ENCODE results near the gene LHCGR.

LHCGR gene

DNA sequence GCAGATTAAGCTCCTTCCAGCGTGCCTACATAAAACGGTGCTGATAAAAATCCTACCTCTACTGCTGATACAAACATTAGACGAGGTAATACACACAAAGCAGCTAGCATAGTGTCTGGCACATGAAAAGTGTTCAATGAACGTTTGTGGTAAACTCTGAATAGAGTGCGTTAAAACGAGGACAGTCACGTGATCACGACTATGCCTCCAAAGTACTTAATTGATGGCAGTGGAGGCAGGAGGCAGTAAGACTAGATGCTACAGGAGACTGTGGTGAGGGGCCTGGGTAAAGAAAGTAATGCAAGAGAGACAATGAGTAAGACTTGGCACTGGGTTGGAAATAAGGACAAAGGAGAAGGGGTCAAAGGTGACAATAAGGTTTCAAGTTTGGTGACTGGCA is 32.1 kb upstream of the LHCGR start:
- TF ChIP-seq, protein P1, sequence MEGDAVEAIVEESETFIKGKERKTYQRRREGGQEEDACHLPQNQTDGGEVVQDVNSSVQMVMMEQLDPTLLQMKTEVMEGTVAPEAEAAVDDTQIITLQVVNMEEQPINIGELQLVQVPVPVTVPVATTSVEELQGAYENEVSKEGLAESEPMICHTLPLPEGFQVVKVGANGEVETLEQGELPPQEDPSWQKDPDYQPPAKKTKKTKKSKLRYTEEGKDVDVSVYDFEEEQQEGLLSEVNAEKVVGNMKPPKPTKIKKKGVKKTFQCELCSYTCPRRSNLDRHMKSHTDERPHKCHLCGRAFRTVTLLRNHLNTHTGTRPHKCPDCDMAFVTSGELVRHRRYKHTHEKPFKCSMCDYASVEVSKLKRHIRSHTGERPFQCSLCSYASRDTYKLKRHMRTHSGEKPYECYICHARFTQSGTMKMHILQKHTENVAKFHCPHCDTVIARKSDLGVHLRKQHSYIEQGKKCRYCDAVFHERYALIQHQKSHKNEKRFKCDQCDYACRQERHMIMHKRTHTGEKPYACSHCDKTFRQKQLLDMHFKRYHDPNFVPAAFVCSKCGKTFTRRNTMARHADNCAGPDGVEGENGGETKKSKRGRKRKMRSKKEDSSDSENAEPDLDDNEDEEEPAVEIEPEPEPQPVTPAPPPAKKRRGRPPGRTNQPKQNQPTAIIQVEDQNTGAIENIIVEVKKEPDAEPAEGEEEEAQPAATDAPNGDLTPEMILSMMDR (conservative IDR thresholded peaks at IDR 0.05; ENCODE audit: low read depth), result no peak
- DNase-seq (ENCODE audit: low spot score), result no peak
- no peak overlapping the region for H3K27ac ChIP-seq
- POLR2A ChIA-PET (ENCODE audit: low non-redundant PET), result no interaction called here
- CTCF ChIA-PET, result no interaction called here

DNA sequence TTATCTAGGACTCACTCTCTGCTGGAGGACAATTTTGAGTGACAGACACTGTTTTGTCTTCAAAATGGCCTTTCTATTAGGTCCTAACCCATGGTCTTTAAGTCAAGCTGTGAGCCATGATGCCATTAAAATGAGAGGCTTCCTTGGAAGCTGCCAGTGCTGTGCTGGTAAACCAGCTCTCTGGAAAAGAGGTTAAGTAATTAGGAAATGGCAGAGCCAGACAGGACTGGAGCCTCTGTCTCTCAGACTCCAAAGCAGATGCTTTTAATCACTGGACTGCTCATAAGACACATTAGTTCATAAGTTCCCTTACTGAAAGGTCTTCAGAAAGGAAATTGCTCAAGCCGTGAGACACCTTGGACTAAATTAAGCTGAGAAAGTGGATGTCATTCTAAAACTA is 25.8 kb upstream of the LHCGR start:
- ChIA-PET POLR2A (ENCODE audit: low non-redundant PET) (no interaction called here), CTCF (interaction anchor here (0.6 kb wide), 1 partner anchor 836 kb away, joined by 3 read pairs; no protein-coding TSS in a partner anchor)
- no peak overlapping the region for H3K27ac ChIP-seq
- TF ChIP-seq, protein P1 (conservative IDR thresholded peaks at IDR 0.05; ENCODE audit: low read depth), result no peak
- no peak for DNase-seq (ENCODE audit: low spot score)

DNA sequence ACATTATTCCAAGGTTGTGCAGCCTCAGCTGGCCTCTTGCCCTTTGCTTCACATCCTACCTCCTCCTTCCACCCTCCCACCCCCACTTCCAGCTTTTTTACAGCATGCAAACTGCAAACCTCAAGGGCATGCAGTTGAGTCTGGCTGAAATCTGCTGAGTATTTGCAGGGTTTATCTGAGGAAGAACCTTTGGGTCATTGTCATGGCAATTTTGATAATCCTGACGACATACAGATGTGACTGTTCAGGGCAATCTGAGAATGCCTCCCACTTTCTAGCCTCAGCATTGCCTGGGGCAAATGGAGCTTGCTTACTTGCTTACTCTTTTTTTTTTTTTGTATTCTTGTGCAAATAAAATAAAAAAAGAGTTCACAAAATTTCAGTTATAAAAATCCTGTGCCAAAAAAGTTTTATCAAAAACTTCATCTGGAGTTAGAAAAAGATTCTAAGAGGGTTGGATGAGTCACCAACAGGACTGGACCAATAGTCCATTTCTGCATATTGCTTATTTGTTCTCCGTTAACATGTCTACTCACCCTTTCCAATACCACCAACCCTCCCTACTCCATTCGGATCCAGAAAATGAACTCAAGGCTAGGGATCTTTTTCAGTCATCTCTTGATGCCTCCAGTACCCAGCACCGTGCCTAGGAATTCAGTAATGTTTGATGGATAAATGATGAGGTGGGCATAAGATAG is 23.6 kb upstream of the LHCGR start:
- POLR2A ChIA-PET (ENCODE audit: low non-redundant PET), result no interaction called here
- CTCF ChIA-PET, result no interaction called here

DNA sequence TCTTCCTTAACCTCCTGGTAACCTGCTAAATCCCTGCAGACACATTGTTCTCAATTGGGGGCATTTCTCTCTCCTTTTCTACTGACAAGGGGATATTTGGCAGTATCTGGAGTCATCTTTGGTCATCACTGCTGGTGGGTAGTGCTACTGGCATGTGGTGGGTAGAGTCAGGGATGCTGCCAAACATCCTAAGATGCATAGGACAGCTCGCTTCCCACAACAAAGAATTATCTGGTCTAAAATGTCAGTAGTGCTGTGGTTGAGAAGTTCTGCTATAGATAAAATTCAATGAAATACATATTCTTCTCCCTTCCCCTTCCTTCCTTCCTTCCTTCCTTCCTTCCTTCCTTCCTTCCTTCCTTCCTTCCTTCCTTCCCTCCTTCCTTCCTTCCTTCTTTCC is 18.7 kb upstream of the LHCGR start:
- ChIA-PET POLR2A (ENCODE audit: low non-redundant PET) (no interaction called here), CTCF (no interaction called here)
- DNase-seq (ENCODE audit: low spot score), result no peak
- H3K27ac ChIP-seq, result no peak overlapping the region
- TF ChIP-seq, protein P1 (conservative IDR thresholded peaks at IDR 0.05; ENCODE audit: low read depth), result no peak

More for the DNA sequence above, 23.6 kb upstream of the LHCGR start:
- no peak for DNase-seq (ENCODE audit: low spot score)
- TF ChIP-seq, protein P1 (conservative IDR thresholded peaks at IDR 0.05; ENCODE audit: low read depth), result no peak
- H3K27ac ChIP-seq, result no peak overlapping the region

DNA sequence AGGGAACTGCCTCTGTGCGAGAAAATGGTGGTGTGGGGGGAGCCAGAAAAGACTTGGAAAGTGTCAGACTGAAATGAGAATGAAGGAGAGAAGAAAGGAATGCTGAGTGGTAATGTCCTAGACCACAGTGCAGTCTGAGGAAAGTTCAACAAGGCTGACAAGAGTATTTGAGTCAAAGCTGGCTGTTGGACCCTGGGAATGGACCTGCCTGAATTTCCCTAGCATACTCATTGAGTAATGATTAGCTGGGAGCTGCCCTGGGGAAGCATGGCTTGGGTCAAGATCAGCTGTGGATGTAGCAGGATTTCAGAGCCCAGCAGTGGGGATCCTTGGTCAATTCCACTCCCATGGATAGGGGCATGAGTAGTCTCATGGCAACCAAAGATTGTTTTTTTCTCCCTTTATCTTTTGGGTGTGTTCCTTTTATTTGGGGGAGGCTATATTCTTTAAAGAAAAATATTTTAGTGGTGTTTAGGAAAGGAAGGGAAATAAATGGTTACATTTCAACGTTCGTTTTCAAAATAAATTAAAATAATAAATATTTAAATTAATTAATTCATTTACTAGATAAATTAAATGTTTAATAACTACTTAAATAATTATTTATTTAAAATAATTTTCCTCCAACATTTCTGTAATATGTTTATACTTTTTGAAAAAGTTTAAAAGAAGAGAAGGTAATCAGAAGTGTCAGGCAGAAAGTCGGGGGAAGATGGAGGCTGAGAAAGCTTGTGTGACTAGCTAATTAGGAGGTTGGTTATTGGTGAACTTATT is 15.9 kb upstream of the LHCGR start:
- TF ChIP-seq, protein P1 (conservative IDR thresholded peaks at IDR 0.05; ENCODE audit: low read depth), result no peak
- ChIA-PET POLR2A (ENCODE audit: low non-redundant PET) (no interaction called here), CTCF (no interaction called here)
- DNase-seq (ENCODE audit: low spot score), result no peak
- no peak overlapping the region for H3K27ac ChIP-seq

DNA sequence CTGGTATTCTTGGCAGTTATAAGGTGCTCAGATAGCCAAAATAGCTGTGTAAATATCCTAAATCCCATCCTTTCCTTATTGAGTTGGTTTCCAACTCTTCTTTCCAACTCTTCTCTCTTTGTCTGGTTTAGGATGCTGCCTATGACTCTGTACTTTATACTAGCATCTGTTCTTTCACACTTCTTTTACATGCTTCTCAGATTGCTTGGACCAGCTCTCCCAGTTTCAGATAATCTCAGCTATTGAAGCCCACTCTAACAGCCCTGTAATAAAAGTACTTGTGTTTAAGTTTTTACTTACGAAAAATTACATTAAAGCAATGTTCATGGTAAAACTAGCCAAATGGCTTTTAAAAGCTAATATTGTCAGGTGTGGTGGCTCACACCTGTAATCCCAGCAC is 14.7 kb upstream of the LHCGR start:
- TF ChIP-seq, protein P1 (conservative IDR thresholded peaks at IDR 0.05; ENCODE audit: low read depth), result no peak
- H3K27ac ChIP-seq, result no peak overlapping the region
- ChIA-PET POLR2A (ENCODE audit: low non-redundant PET) (no interaction called here), CTCF (no interaction called here)
- DNase-seq (ENCODE audit: low spot score), result no peak
